Kidney (tissue), 14 donors: ENCODE data around the gene CAMK2B. TPM values are rescaled to one million over a fixed set of nuclear protein-coding genes. Genes with fewer than 3 reads are reported as not detected.

Source experiments
- DNase-seq, 5 donors: peaks; one replicate each; pipeline ENCODE4 v3.0.0-alpha.2; 2013 to 2020
- FAIRE-seq: peaks from 2 replicates; lab custom pipeline; 2012; peaks lifted over from hg19 to GRCh38; lab: Jason Lieb, UNC
- H3K27ac ChIP-seq, 2 donors: one replicate each; pipeline ENCODE4 v1.7.0; 2013; ENCODE audit warnings: low read depth in 2 of 2, low read length in 2 of 2, inconsistent platforms in 1 of 2
- H3K27me3 ChIP-seq: one replicate; pipeline ENCODE4 v1.7.1; 2013; ENCODE audit warnings: low read length, inconsistent platforms; ENCODE audit not compliant: control insufficient read depth, insufficient read depth
- H3K36me3 ChIP-seq, 3 donors: one replicate each; pipeline versions ENCODE4 v1.7.0 to v1.7.1; 2013; ENCODE audit warnings: low read length in 3 of 3, control low read depth in 1 of 3, inconsistent platforms in 1 of 3; ENCODE audit not compliant: insufficient read depth in 3 of 3, control insufficient read depth in 2 of 3
- H3K4me1 ChIP-seq, 3 donors: one replicate each; pipeline versions ENCODE4 v1.7.0 to v1.7.1; 2013; ENCODE audit warnings: low read length in 3 of 3, inconsistent platforms in 1 of 3, low read depth in 1 of 3; ENCODE audit not compliant: control insufficient read depth in 2 of 3, insufficient read depth in 2 of 3
- H3K4me3 ChIP-seq, 3 donors: one replicate each; pipeline versions ENCODE4 v1.7.0 to v1.8.1; 2013; ENCODE audit warnings: low read length in 3 of 3, control low read depth in 1 of 3, inconsistent platforms in 1 of 3
- H3K9ac ChIP-seq, 3 donors: one replicate each; pipeline versions ENCODE4 v1.7.0 to v1.7.1; 2013; ENCODE audit warnings: low read length in 3 of 3, control low read depth in 1 of 3, inconsistent platforms in 1 of 3
- H3K9me3 ChIP-seq, 3 donors: one replicate each; pipeline versions ENCODE4 v1.7.0 to v1.7.1; 2013; ENCODE audit warnings: low read length in 3 of 3, control low read depth in 1 of 3, inconsistent platforms in 1 of 3; ENCODE audit not compliant: control insufficient read depth in 2 of 3, insufficient read depth in 1 of 3
- intact Hi-C: fragments of 100-400 bp; cut with DNase I; formaldehyde crosslinking; loops from one replicate; pipeline ENCODE4 v1.11.1; 2022
- polyA plus RNA-seq: library from polyadenylated mRNA; stranded (reverse); fragments of 350-450 nt; fragmentation: Illumina TruSeq; extraction: RNeasy Lipid Tissue Mini Kit (QIAGEN cat#74804); gene quantifications from one replicate; pipeline ENCODE4 v1.2.3, GENCODE V29; 2014; ENCODE audit warnings: low read depth, low replicate concordance; ENCODE audit not compliant: insufficient read depth
- total RNA-seq: library from RNA; stranded (reverse); fragmentation: NEBNext Ultra II Directional; extraction: Animal tissue kit (Norgen Biotek cat#: 25700); gene quantifications from one replicate; pipeline ENCODE4 v1.2.1, GENCODE V29; 2021
- TF ChIP-seq, protein P1 (sequence below): IDR thresholded peaks from 3 replicates; pipeline ENCODE4 v1.5.1; 2012; ENCODE audit warnings: mild to moderate bottlenecking, moderate library complexity, borderline replicate concordance; ENCODE audit not compliant: insufficient read depth; ENCODE audit errors: extremely low read depth
- donor health status: control.
- donor health status: control.
- donor health status: control.
- donor health status: control.
- donor health status: control.
- donor health status: DM: yes; HTN: yes; CAD: no.
- donor health status: Normal renal cell carcinoma (clear cell type).

The CAMK2B gene
- total and polyA plus RNA-seq, 2 donors from 2014 or later, result 1.1 to 3.2 TPM

DNA sequence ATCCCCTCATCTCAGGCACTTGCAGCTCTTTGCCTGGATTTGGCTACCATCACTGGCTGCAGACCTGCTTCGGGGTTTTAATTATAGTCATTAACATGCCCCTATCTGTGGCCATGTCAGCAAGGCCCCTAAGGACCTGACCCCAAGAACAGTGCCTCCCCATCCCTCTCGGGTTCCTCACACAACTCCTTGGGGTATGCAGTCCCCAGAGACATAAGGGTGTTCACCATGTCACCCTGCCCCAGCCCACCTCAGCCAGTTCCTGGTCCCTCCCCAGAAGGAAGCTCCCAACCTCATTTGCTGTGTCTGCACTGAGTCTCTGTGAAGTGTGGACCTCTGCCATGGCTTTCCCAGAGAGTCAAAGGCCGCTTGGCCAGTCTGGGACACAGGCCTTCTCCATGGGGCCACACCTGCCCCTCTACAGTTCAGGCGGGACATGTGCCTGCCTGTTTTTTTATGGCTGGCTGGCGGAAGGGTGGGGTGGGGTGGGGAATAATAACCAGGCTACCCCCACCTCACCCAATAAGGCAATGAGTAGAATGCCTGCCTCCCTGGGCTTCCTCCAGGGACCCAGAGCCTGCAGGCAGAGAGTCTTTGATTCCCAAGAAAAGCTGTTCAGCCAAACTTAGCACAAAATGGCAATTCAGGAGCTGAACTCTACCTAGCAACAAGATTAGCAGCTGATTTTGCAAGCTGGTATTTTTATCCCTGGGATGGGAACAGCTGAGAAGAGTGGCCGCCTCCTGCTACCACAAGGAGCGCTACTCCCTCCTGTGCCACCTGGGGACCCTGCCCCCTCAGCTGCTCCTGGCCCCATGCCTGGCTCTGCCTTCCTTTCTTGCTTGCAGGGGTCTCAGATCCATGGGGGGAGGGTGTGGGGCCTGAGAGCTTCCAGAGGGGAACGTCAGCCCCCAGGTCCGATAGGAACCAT is 23.7 kb upstream of the CAMK2B start:
- H3K27ac ChIP-seq, result no peak overlapping the region
- DNase-seq, result no peak
- no peaks in the 10 kb centered on the region for H3K9me3 ChIP-seq
- no peaks in the 10 kb centered on the region for H3K36me3 ChIP-seq
- no peaks in the 10 kb centered on the region for H3K27me3 ChIP-seq
- no peak overlapping the region for H3K9ac ChIP-seq
- no peak overlapping the region for H3K4me3 ChIP-seq
- TF ChIP-seq, protein P1, sequence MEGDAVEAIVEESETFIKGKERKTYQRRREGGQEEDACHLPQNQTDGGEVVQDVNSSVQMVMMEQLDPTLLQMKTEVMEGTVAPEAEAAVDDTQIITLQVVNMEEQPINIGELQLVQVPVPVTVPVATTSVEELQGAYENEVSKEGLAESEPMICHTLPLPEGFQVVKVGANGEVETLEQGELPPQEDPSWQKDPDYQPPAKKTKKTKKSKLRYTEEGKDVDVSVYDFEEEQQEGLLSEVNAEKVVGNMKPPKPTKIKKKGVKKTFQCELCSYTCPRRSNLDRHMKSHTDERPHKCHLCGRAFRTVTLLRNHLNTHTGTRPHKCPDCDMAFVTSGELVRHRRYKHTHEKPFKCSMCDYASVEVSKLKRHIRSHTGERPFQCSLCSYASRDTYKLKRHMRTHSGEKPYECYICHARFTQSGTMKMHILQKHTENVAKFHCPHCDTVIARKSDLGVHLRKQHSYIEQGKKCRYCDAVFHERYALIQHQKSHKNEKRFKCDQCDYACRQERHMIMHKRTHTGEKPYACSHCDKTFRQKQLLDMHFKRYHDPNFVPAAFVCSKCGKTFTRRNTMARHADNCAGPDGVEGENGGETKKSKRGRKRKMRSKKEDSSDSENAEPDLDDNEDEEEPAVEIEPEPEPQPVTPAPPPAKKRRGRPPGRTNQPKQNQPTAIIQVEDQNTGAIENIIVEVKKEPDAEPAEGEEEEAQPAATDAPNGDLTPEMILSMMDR, result no peak
- H3K4me1 ChIP-seq, result no peaks in the 10 kb centered on the region
- intact Hi-C loops, result no loop called here
- no peak for FAIRE-seq

DNA sequence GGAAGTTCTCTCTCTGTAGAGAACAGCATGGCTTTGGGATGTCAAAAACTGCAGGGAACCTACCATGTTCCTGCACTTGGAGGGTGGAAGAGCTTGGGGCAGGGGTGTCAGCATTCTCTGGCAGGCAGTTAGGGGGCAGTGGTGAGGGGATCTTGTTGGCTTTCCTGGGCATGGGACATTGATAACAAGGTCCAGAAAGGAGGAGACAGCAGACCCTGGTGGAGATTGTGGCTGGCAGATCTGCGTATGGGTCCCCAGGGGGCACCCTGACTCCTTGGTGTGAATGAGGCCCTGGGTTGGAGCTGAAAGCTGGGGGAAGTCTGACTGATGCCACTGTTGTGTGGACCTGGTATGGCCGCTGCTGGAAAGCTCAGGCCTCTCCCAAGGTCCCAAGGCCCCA is 22.9 kb upstream of the CAMK2B start:
- no peak overlapping the region for H3K4me3 ChIP-seq
- FAIRE-seq, result no peak
- intact Hi-C loops, result no loop called here

DNA sequence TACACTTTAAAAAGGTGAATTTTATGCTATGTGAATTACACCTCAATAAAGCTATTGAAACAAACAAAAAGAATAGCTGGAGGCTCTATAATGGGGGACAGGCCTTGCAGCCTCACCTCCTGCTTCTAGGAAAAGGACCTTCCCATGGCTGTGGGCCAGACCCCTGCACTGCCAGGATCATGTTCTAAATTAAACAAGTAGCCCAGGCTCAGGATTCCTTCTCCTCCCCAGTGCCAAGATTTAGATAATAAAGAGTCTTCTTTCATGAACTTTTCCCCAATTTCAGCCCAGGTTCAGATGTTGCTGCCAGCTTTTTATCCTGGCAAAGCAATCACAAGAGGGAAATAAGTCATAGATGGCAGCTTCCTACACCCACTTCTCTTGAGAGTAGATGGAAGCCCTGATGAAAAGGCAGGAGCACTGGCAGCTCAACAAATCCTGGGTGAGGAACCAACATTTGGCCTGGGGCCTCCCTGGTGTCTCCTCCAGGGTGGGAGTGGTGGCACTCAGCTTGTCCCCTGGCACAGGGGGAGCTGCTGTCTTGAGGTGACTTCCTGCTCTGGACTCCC is 22.2 kb upstream of the CAMK2B start:
- DNase-seq (no peak), FAIRE-seq (no peak)
- TF ChIP-seq, protein P1, result no peak
- Histone ChIP-seq H3K27ac (no peak overlapping the region), H3K9ac (no peak overlapping the region), H3K9me3 (peaks cover 0 to 5% (median 0%) of the 10 kb centered on the region in 3 donors), H3K4me3 (no peak overlapping the region), H3K4me1 (no peaks in the 10 kb centered on the region), H3K27me3 (no peaks in the 10 kb centered on the region), H3K36me3 (no peaks in the 10 kb centered on the region)
- intact Hi-C loops, result no loop called here

More for the DNA sequence above, 22.9 kb upstream of the CAMK2B start:
- no peaks in the 10 kb centered on the region for H3K27me3 ChIP-seq
- H3K27ac ChIP-seq, result no peak overlapping the region
- no peak for DNase-seq
- TF ChIP-seq, protein P1, result peak; percentile 25
- no peaks in the 10 kb centered on the region for H3K36me3 ChIP-seq
- H3K9ac ChIP-seq, result no peak overlapping the region
- no peaks in the 10 kb centered on the region for H3K9me3 ChIP-seq
- no peaks in the 10 kb centered on the region for H3K4me1 ChIP-seq
